HCT116 (cell line): ENCODE measurements around the gene ATF6B. TPM values are rescaled to one million over a fixed set of nuclear protein-coding genes. Genes with fewer than 3 reads are reported as not detected.

Source experiments
- ATAC-seq: fragments of 200-7000 bp; cut with Tn5 transposase; 2 replicates; pipeline ENCODE4 v1.9.1; 2020; ENCODE audit warnings: mild to moderate bottlenecking, moderate library complexity
- BruUV-seq: library from RNA; stranded (reverse); fragments of 400-500 nt; replicated peaks from 2 replicates; lab custom pipeline; 2021; lab: Mats Ljungman, UMichigan
- CTCF ChIA-PET: fragments of 300-600 bp; sonication (Branson Sonifier 250); formaldehyde crosslinking; loops from one replicate; lab custom pipeline; 2021; ENCODE audit warnings: antibody characterized with exemption; lab: Charles Lee
- POLR2A ChIA-PET: fragments of 300-600, 350-600 bp; sonication (Branson Sonifier 250); formaldehyde crosslinking; loops from one replicate; lab custom pipeline; 2021; ENCODE audit warnings: antibody characterized with exemption; lab: Charles Lee
- RAD21 ChIA-PET, 2 experiments: fragments of 300-600 bp; sonication (Branson Sonifier 250); formaldehyde crosslinking; loops; one replicate each; lab custom pipeline; 2023; ENCODE audit warnings: low total read pairs in 2 of 2; ENCODE audit not compliant: uncharacterized antibody in 2 of 2, unreplicated experiment in 2 of 2, low non-redundant PET in 1 of 2; lab: Charles Lee
- DNase-seq: peaks from one replicate; pipeline ENCODE4 v3.0.0-alpha.2; 2010; ENCODE audit warnings: low read depth, low spot score
- H2AFZ ChIP-seq: fragments of 200-600 bp; shearing (Covaris generic), sonication (generic); 2 replicates; pipeline ENCODE4 v1.6.1; 2017; ENCODE audit warnings: low read depth, mixed run types, mixed read lengths, antibody characterized with exemption, low read length; ENCODE audit not compliant: poor library complexity, severe bottlenecking
- H3K27ac ChIP-seq: 2 replicates; pipeline ENCODE4 v1.5.1; 2012; ENCODE audit warnings: low read depth, low read length
- H3K27me3 ChIP-seq: fragments of 200-600 bp; sonication (generic); 2 replicates; pipeline ENCODE4 v1.6.1; 2016; ENCODE audit warnings: mixed run types, low read length, mixed read lengths; ENCODE audit not compliant: insufficient read depth
- H3K36me3 ChIP-seq, 2 experiments: fragments of 200-500 bp in 1 of 2; fragments of 200-600 bp in 1 of 2; sonication (Bioruptor generic) in 1 of 2; sonication (generic) in 1 of 2; 2 replicates each; pipeline versions ENCODE4 v1.5.1 to v1.6.1; 2014 to 2016; ENCODE audit warnings: low read length in 2 of 2, inconsistent platforms in 1 of 2, mixed read lengths in 1 of 2, mixed run types in 1 of 2; ENCODE audit not compliant: insufficient read depth in 2 of 2, control insufficient read depth in 1 of 2
- H3K4me1 ChIP-seq, 2 experiments: fragments of 200-600 bp in 1 of 2; sonication (generic) in 1 of 2; 2 replicates each; pipeline versions ENCODE4 v1.5.1 to v1.6.1; 2012 to 2017; ENCODE audit warnings: low read length in 2 of 2, inconsistent platforms in 1 of 2, mild to moderate bottlenecking in 1 of 2, mixed read lengths in 1 of 2, mixed run types in 1 of 2, moderate library complexity in 1 of 2; ENCODE audit not compliant: insufficient read depth in 2 of 2, control insufficient read depth in 1 of 2
- H3K4me2 ChIP-seq: fragments of 200-600 bp; sonication (generic); 2 replicates; pipeline ENCODE4 v1.6.1; 2017; ENCODE audit warnings: mixed run types, low read length, mixed read lengths
- H3K4me3 ChIP-seq, 2 experiments: fragments of 200-600 bp in 1 of 2; sonication (generic) in 1 of 2; replicated peaks in 1 of 2; 2 replicates each; pipeline ENCODE4 v1.5.1; 2011 to 2016; ENCODE audit warnings: low read length in 2 of 2, control low read depth in 1 of 2, low read depth in 1 of 2, mild to moderate bottlenecking in 1 of 2, mixed read lengths in 1 of 2, mixed run types in 1 of 2
- H3K79me2 ChIP-seq: fragments of 200-600 bp; sonication (generic); 2 replicates; pipeline ENCODE4 v1.6.1; 2017; ENCODE audit warnings: mild to moderate bottlenecking, mixed run types, low read length, moderate library complexity, mixed read lengths; ENCODE audit not compliant: insufficient read depth
- H3K9ac ChIP-seq: fragments of 200-600 bp; sonication (generic); 2 replicates; pipeline ENCODE4 v1.6.1; 2016; ENCODE audit warnings: low read length, mixed read lengths
- H3K9me2 ChIP-seq: fragments of 200-600 bp; sonication (generic), shearing (Covaris generic); 2 replicates; pipeline ENCODE4 v1.6.1; 2017; ENCODE audit warnings: mixed run types, mild to moderate bottlenecking, moderate library complexity; ENCODE audit not compliant: insufficient read depth
- H3K9me3 ChIP-seq, 2 experiments: fragments of 200-500 bp in 1 of 2; fragments of 200-600 bp in 1 of 2; sonication (Bioruptor generic) in 1 of 2; sonication (generic) in 1 of 2; 2 replicates each; pipeline ENCODE4 v1.6.1; 2014 to 2017; ENCODE audit warnings: low read length in 2 of 2, mixed read lengths in 2 of 2, inconsistent platforms in 1 of 2, low read depth in 1 of 2, mild to moderate bottlenecking in 1 of 2, mixed run types in 1 of 2, moderate library complexity in 1 of 2; ENCODE audit not compliant: control insufficient read depth in 1 of 2, insufficient read depth in 1 of 2
- H4K20me1 ChIP-seq: fragments of 200-600 bp; sonication (generic), shearing (Covaris generic); 2 replicates; pipeline ENCODE4 v1.6.1; 2017; ENCODE audit warnings: mixed run types, mild to moderate bottlenecking, moderate library complexity; ENCODE audit not compliant: insufficient read depth
- ATF3 ChIP-seq: IDR thresholded peaks from 2 replicates; pipeline ENCODE4 v1.6.1; 2012
- CTCF ChIP-seq, 3 experiments: fragments of 200-600 bp in 1 of 3; sonication (generic) in 1 of 3; IDR thresholded peaks in 2 of 3; conservative IDR thresholded peaks in 1 of 3; 2 replicates each; pipeline ENCODE4 v1.5.1; 2012 to 2017; ENCODE audit warnings: low read depth in 2 of 3, low read length in 2 of 3, antibody characterized with exemption in 1 of 3, borderline replicate concordance in 1 of 3, control low read depth in 1 of 3, mild to moderate bottlenecking in 1 of 3, mixed read lengths in 1 of 3, mixed run types in 1 of 3, moderate library complexity in 1 of 3; ENCODE audit not compliant: insufficient read depth in 1 of 3
- EGR1 ChIP-seq: IDR thresholded peaks from 2 replicates; pipeline ENCODE4 v1.6.1; 2012; ENCODE audit warnings: low read depth
- ELF1 ChIP-seq: IDR thresholded peaks from 2 replicates; pipeline ENCODE4 v1.6.1; 2012; ENCODE audit warnings: low read depth, borderline replicate concordance
- EZH2 ChIP-seq: fragments of 200-600 bp; sonication (generic); IDR thresholded peaks from 2 replicates; pipeline ENCODE4 v1.6.1; 2017; ENCODE audit warnings: antibody characterized with exemption, mixed run types
- EZH2phosphoT487 ChIP-seq: fragments of 200-600 bp; IDR thresholded peaks from 2 replicates; pipeline ENCODE4 v1.6.1; 2018; ENCODE audit warnings: antibody characterized with exemption, borderline replicate concordance
- FOSL1 ChIP-seq: IDR thresholded peaks from 2 replicates; pipeline ENCODE4 v1.6.1; 2012; ENCODE audit warnings: low read depth
- JUND ChIP-seq: IDR thresholded peaks from 2 replicates; pipeline ENCODE4 v1.6.1; 2012
- MAX ChIP-seq: IDR thresholded peaks from 2 replicates; pipeline ENCODE4 v1.6.1; 2012
- POLR2AphosphoS5 ChIP-seq: IDR thresholded peaks from 2 replicates; pipeline ENCODE4 v1.6.1; 2011; ENCODE audit warnings: mild to moderate bottlenecking, low read depth, low read length, moderate library complexity
- REST ChIP-seq: IDR thresholded peaks from 2 replicates; pipeline ENCODE4 v1.6.1; 2012; ENCODE audit warnings: low read depth
- SIN3A ChIP-seq: IDR thresholded peaks from 2 replicates; pipeline ENCODE4 v1.6.1; 2012; ENCODE audit warnings: low read depth
- SP1 ChIP-seq: IDR thresholded peaks from 2 replicates; pipeline ENCODE4 v1.6.1; 2012; ENCODE audit warnings: low read depth
- SRF ChIP-seq: IDR thresholded peaks from 2 replicates; pipeline ENCODE4 v1.6.1; 2012; ENCODE audit warnings: low read depth
- TCF7L2 ChIP-seq: IDR thresholded peaks from 2 replicates; pipeline ENCODE4 v1.7.0; 2011; ENCODE audit warnings: borderline replicate concordance, inconsistent platforms; ENCODE audit not compliant: insufficient read depth, insufficient read length; ENCODE audit errors: extremely low read depth
- YY1 ChIP-seq: IDR thresholded peaks from 2 replicates; pipeline ENCODE4 v1.6.1; 2011; ENCODE audit warnings: low read length, low read depth, moderate library complexity, mild to moderate bottlenecking; ENCODE audit not compliant: insufficient replicate concordance; ENCODE audit errors: extremely low read depth
- ZNF274 ChIP-seq: fragments of 200-500 bp; sonication (Bioruptor generic); IDR thresholded peaks from 2 replicates; pipeline ENCODE4 v1.6.1; 2014; ENCODE audit warnings: mild to moderate bottlenecking, low read depth, low read length, inconsistent platforms
- intact Hi-C: fragments of 100-400 bp; cut with micrococcal nuclease; formaldehyde crosslinking; loops from 2 replicates; pipeline ENCODE4 v1.10.0; 2022
- total RNA-seq: library from RNA; stranded (reverse); gene quantifications from one replicate; pipeline ENCODE4 v1.2.1, GENCODE V29; 2021; ENCODE audit not compliant: unreplicated experiment

ATF6B gene
- total RNA-seq, 1 experiment from 2014 or later = 63.9 TPM

DNA sequence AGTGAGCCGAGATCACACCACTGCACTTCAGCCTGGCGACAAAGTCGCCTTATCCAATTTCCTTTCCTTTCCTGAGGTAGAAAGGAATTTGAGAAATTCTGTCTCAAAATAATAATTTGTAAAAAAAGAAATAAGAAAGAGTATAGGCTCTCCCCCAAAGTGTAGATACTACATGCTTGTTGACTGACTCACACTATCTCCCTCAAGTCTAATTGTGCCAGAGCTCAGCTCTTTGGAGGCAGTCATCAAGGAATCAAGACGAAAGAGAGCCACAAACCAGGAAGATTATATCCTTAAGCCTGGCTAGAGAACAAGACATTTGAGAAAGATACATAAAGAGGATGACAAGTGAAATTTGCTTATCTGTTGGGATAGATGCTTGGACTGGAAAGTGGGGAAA, 5.7 kb upstream of the ATF6B start:
- Histone ChIP-seq H3K27me3 (no peaks in the 10 kb centered on the region), H4K20me1 (no peaks in the 10 kb centered on the region), H3K9me3 (no peaks in the 10 kb centered on the region), H3K4me1 (peaks cover 12 to 16% of the 10 kb centered on the region in 2 experiments), H3K9me2 (no peaks in the 10 kb centered on the region), H2AFZ (no peak overlapping the region), H3K36me3 (no peaks in the 10 kb centered on the region), H3K27ac (no peak overlapping the region), H3K4me2 (no peak overlapping the region), H3K4me3 (no peak overlapping the region), H3K79me2 (peaks cover 10% of the 10 kb centered on the region), H3K9ac (no peak overlapping the region)
- TF ChIP-seq POLR2AphosphoS5 = no peak
- no peak for TF ChIP-seq CTCF (IDR thresholded peaks at IDR 0.05 in 2 of 3, conservative IDR thresholded peaks at IDR 0.05 in 1 of 3; ENCODE audit: borderline replicate concordance in 1 of 3, insufficient read depth in 1 of 3, low read depth in 2 of 3, low read length in 2 of 3)
- TF ChIP-seq EZH2phosphoT487 = no peak
- TF ChIP-seq SRF = no peak
- TF ChIP-seq FOSL1 = no peak
- TF ChIP-seq ELF1 = no peak
- no peak for TF ChIP-seq ATF3
- no peak for TF ChIP-seq EZH2
- no peak for TF ChIP-seq TCF7L2
- no peak for TF ChIP-seq ZNF274
- no peak for TF ChIP-seq SIN3A
- TF ChIP-seq REST = no peak
- TF ChIP-seq JUND = no peak
- no peak for TF ChIP-seq MAX
- TF ChIP-seq SP1 = no peak
- no peak for TF ChIP-seq YY1
- TF ChIP-seq EGR1 = no peak
- BruUV-seq = no TSS peak
- CTCF ChIA-PET = no interaction called here
- intact Hi-C loops = no loop called here
- POLR2A ChIA-PET = no interaction called here
- RAD21 ChIA-PET = no interaction called here
- no peak for ATAC-seq
- DNase-seq = no peak
